Keratinocyte (primary cell): ENCODE data around the gene INSC.

Experiments
- EZH2 ChIP-seq: IDR thresholded peaks from one replicate; pipeline ENCODE4 v1.6.1; 2012; ENCODE audit warnings: inconsistent platforms, mild to moderate bottlenecking, low read length, moderate library complexity
- TF ChIP-seq, protein P1 (sequence below), 3 experiments: IDR thresholded peaks in 1 of 3; conservative IDR thresholded peaks in 1 of 3; optimal IDR thresholded peaks in 1 of 3; 2 replicates in 2 of 3; 3 replicates in 1 of 3; pipeline versions ENCODE3 to v1.5.1; 2011; ENCODE audit warnings: low read length in 3 of 3, mild to moderate bottlenecking in 3 of 3, moderate library complexity in 2 of 3, control low read depth in 1 of 3, inconsistent platforms in 1 of 3; ENCODE audit not compliant: insufficient read depth in 2 of 3; ENCODE audit errors: extremely low read depth in 1 of 3

- TF ChIP-seq, protein P1, sequence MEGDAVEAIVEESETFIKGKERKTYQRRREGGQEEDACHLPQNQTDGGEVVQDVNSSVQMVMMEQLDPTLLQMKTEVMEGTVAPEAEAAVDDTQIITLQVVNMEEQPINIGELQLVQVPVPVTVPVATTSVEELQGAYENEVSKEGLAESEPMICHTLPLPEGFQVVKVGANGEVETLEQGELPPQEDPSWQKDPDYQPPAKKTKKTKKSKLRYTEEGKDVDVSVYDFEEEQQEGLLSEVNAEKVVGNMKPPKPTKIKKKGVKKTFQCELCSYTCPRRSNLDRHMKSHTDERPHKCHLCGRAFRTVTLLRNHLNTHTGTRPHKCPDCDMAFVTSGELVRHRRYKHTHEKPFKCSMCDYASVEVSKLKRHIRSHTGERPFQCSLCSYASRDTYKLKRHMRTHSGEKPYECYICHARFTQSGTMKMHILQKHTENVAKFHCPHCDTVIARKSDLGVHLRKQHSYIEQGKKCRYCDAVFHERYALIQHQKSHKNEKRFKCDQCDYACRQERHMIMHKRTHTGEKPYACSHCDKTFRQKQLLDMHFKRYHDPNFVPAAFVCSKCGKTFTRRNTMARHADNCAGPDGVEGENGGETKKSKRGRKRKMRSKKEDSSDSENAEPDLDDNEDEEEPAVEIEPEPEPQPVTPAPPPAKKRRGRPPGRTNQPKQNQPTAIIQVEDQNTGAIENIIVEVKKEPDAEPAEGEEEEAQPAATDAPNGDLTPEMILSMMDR (optimal IDR thresholded peaks at IDR 0.05 in 1 of 3, IDR thresholded peaks at IDR 0.05 in 1 of 3, conservative IDR thresholded peaks at IDR 0.05 in 1 of 3; ENCODE audit: extremely low read depth in 1 of 3, insufficient read depth in 2 of 3, low read length in 3 of 3), result no peak
- TF ChIP-seq EZH2, result no peak
These were observed 43.0 kb upstream of the INSC start for GRCh38 chr11:15071556-15072255.
